Natural killer cell (primary cell): ENCODE measurements around the gene MYCBP2. TPM values are rescaled to one million over a fixed set of nuclear protein-coding genes. Genes with fewer than 3 reads are reported as not detected.
"Not testable (repeated sequence)": the region's sequence is repeated elsewhere in the genome, so short reads cannot be mapped to it uniquely, and the experiment has no call there.

Experiments used
- ATAC-seq, 3 donors: fragments of 150-1000 bp in 2 of 3; fragments of 200-7000 bp in 1 of 3; cut with Tn5 transposase; 1 replicate in 1 of 3; 2 replicates in 2 of 3; pipeline ENCODE4 v1.10.0; 2021; ENCODE audit warnings: mild to moderate bottlenecking in 2 of 3, moderate library complexity in 2 of 3
- DNase-seq, 2 donors: peaks; one replicate each; pipeline versions ENCODE4 v3.0.0 to v3.0.0-alpha.2; 2013 to 2021; ENCODE audit warnings: mixed read lengths in 1 of 2
- H3K27ac ChIP-seq: one replicate; pipeline ENCODE4 v1.5.1; 2013; ENCODE audit warnings: mild to moderate bottlenecking, low read length
- H3K27me3 ChIP-seq: one replicate; pipeline ENCODE4 v1.6.1; 2013; ENCODE audit warnings: low read length; ENCODE audit not compliant: control insufficient read depth, insufficient read depth
- H3K36me3 ChIP-seq: one replicate; pipeline ENCODE4 v1.6.1; 2013; ENCODE audit warnings: low read length; ENCODE audit not compliant: control insufficient read depth, insufficient read depth
- H3K4me1 ChIP-seq: one replicate; pipeline ENCODE4 v1.6.1; 2013; ENCODE audit warnings: low read length; ENCODE audit not compliant: control insufficient read depth, insufficient read depth
- H3K4me3 ChIP-seq: one replicate; pipeline ENCODE4 v1.5.1; 2013; ENCODE audit warnings: low read length
- H3K9me3 ChIP-seq: one replicate; pipeline ENCODE4 v1.6.1; 2013; ENCODE audit warnings: low read length; ENCODE audit not compliant: control insufficient read depth, insufficient read depth
- H3K27ac Mint-ChIP-seq, 2 donors: one replicate each; pipeline ENCODE4 v1.8.0; 2022; ENCODE audit warnings: mild to moderate bottlenecking in 2 of 2, mixed read lengths in 2 of 2, moderate library complexity in 1 of 2
- H3K27me3 Mint-ChIP-seq, 2 donors: one replicate each; pipeline ENCODE4 v1.8.0; 2022; ENCODE audit warnings: low read depth in 2 of 2, mixed read lengths in 2 of 2
- H3K36me3 Mint-ChIP-seq: one replicate; pipeline ENCODE4 v1.8.0; 2022; ENCODE audit warnings: mixed read lengths
- H3K4me1 Mint-ChIP-seq, 2 donors: one replicate each; pipeline ENCODE4 v1.8.0; 2022; ENCODE audit warnings: mixed read lengths in 2 of 2
- H3K4me3 Mint-ChIP-seq: one replicate; pipeline ENCODE4 v1.8.0; 2022; ENCODE audit warnings: mild to moderate bottlenecking, moderate library complexity, mixed read lengths
- H3K9me3 Mint-ChIP-seq, 2 donors: one replicate each; pipeline ENCODE4 v1.8.0; 2022; ENCODE audit warnings: mixed read lengths in 2 of 2
- CTCF ChIP-seq: fragments of 200-600 bp; IDR thresholded peaks from one replicate; pipeline ENCODE4 v1.8.0; 2022; ENCODE audit warnings: antibody characterized with exemption
- WGBS: methylation state at CpG from one replicate; pipeline ENCODE4 v1.1.7; 2013; ENCODE audit warnings: missing lambda C conversion rate; ENCODE audit not compliant: insufficient coverage; 5-methylcytosine and 5-hydroxymethylcytosine counted together
- intact Hi-C: fragments of 100-400 bp; cut with micrococcal nuclease; formaldehyde crosslinking; loops from one replicate; pipeline ENCODE4 v1.14.2; 2022
- total RNA-seq, 4 donors: library from RNA; stranded (reverse); fragments of 120-200 nt in 1 of 4; gene quantifications; one replicate each; pipeline versions ENCODE4 v1.2.3 to v1.2.4, GENCODE V29; 2013 to 2022

MYCBP2 gene
- total RNA-seq, 3 donors from 2014 or later (not counting 1 experiment from before 2014, with no cell fraction given), result 119 to 155 (median 147) TPM

- DNase-seq (no peak), ATAC-seq (no peak)
- Histone ChIP-seq H3K9me3 (no peaks in the 10 kb centered on the region), H3K27ac (no peak overlapping the region), H3K27me3 (no peaks in the 10 kb centered on the region), H3K4me3 (no peak overlapping the region), H3K36me3 (peaks cover 74% of the 10 kb centered on the region), H3K4me1 (no peaks in the 10 kb centered on the region)
- Mint-ChIP-seq H3K27me3 (no peaks in the 10 kb centered on the region), H3K4me1 (peaks cover 0 to 4% of the 10 kb centered on the region in 2 donors), H3K27ac (peak overlapping the region in 1 of 2 donors; percentile 9), H3K9me3 (no peaks in the 10 kb centered on the region), H3K4me3 (no peak overlapping the region), H3K36me3 (peaks cover 13% of the 10 kb centered on the region)
- TF ChIP-seq CTCF, result no peak
- intact Hi-C loops, result no loop called here
- WGBS, result 97% methylated on average over 4 of the region's 5 CpGs
Measured at GRCh38 chr13:77265336-77265735, 61.6 kb downstream of the MYCBP2 start.

- H3K27me3 ChIP-seq, result no peaks in the 10 kb centered on the region
- no peak overlapping the region for H3K27ac Mint-ChIP-seq
- peaks cover 13% of the 10 kb centered on the region for H3K36me3 Mint-ChIP-seq
- intact Hi-C loops, result no loop called here
- H3K4me1 Mint-ChIP-seq, result peaks cover 0 to 4% of the 10 kb centered on the region in 2 donors
- no peak overlapping the region for H3K27ac ChIP-seq
- no peak for TF ChIP-seq CTCF
- H3K4me3 ChIP-seq, result no peak overlapping the region
- no peaks in the 10 kb centered on the region for H3K9me3 ChIP-seq
- no peak overlapping the region for H3K4me3 Mint-ChIP-seq
- no peaks in the 10 kb centered on the region for H3K9me3 Mint-ChIP-seq
- peaks cover 60% of the 10 kb centered on the region for H3K36me3 ChIP-seq
- DNase-seq (no peak), ATAC-seq (no peak)
- no peaks in the 10 kb centered on the region for H3K27me3 Mint-ChIP-seq
- no CpG with 5 or more reads among the region's 2 CpGs for WGBS
- no peaks in the 10 kb centered on the region for H3K4me1 ChIP-seq
Measured at GRCh38 chr13:77262198-77262597, 64.7 kb downstream of the MYCBP2 start.

GRCh38 chr13:77250975-77251374, 75.9 kb downstream of the MYCBP2 start:
- intact Hi-C loops, result no loop called here
- H3K27me3 Mint-ChIP-seq, result no peaks in the 10 kb centered on the region
- Histone ChIP-seq H3K9me3 (no peaks in the 10 kb centered on the region), H3K36me3 (peaks cover 35% of the 10 kb centered on the region), H3K4me3 (no peak overlapping the region), H3K4me1 (no peaks in the 10 kb centered on the region), H3K27me3 (no peaks in the 10 kb centered on the region), H3K27ac (no peak overlapping the region)
- H3K9me3 Mint-ChIP-seq, result no peaks in the 10 kb centered on the region
- peaks cover 12 to 16% of the 10 kb centered on the region in 2 donors for H3K4me1 Mint-ChIP-seq
- no peak overlapping the region for H3K4me3 Mint-ChIP-seq
- no peak overlapping the region for H3K27ac Mint-ChIP-seq
- no peak for TF ChIP-seq CTCF
- WGBS, result 95% methylated on average over 3 of the region's 3 CpGs
- DNase-seq (no peak), ATAC-seq (no peak)
- H3K36me3 Mint-ChIP-seq, result no peaks in the 10 kb centered on the region

GRCh38 chr13:77245224-77245623, 81.7 kb downstream of the MYCBP2 start:
- H3K27ac Mint-ChIP-seq, H3K4me3 ChIP-seq, H3K4me3 Mint-ChIP-seq, H3K4me1 ChIP-seq, DNase-seq, H3K27me3 ChIP-seq, intact Hi-C loops, H3K9me3 ChIP-seq, H3K36me3 Mint-ChIP-seq, H3K9me3 Mint-ChIP-seq, H3K27me3 Mint-ChIP-seq, ATAC-seq, H3K27ac ChIP-seq: not testable (repeated sequence)
- H3K4me1 Mint-ChIP-seq, result peaks cover 10 to 23% of the 10 kb centered on the region in 2 donors
- H3K36me3 ChIP-seq, result peaks cover 39% of the 10 kb centered on the region
- WGBS, result 100% methylated on average over 1 of the region's 2 CpGs
